HEK293 (cell line): ENCODE results near the gene RPS19.
A peak's percentile ranks its signal among the peaks of the same experiment; 100 is the strongest.

Experiments used
- CTCF ChIA-PET: fragments of 350-600 bp; formaldehyde crosslinking; extraction: SDS; loops from one replicate; lab custom pipeline; 2021; ENCODE audit warnings: antibody characterized with exemption; lab: Yijun Ruan, JAX
- POLR2A ChIA-PET: fragments of 300-600 bp; formaldehyde crosslinking; extraction: SDS; loops from one replicate; lab custom pipeline; 2020; ENCODE audit warnings: antibody characterized with exemption, inconsistent platforms; lab: Yijun Ruan, JAX
- H3K27ac ChIP-seq: fragments of 200-500 bp; sonication (Bioruptor generic); 2 replicates; pipeline ENCODE4 v1.5.1; 2014; ENCODE audit warnings: low read depth, low read length, control low read depth, inconsistent platforms; ENCODE audit errors: extremely low read depth
- H3K36me3 ChIP-seq, 2 experiments: fragments of 200-500 bp in 1 of 2; sonication (Bioruptor generic) in 1 of 2; 1 replicate in 1 of 2; 2 replicates in 1 of 2; pipeline ENCODE4 v1.5.1; 2014 to 2017; ENCODE audit warnings: inconsistent platforms in 2 of 2, low read length in 2 of 2; ENCODE audit not compliant: control insufficient read depth in 2 of 2, insufficient read depth in 1 of 2
- H3K4me1 ChIP-seq: fragments of 200-500 bp; sonication (Bioruptor generic); 2 replicates; pipeline ENCODE4 v1.5.1; 2014; ENCODE audit warnings: mild to moderate bottlenecking, low read length, inconsistent platforms; ENCODE audit not compliant: control insufficient read depth, insufficient read depth
- H3K4me3 ChIP-seq: 2 replicates; pipeline ENCODE4 v1.5.1; 2011; ENCODE audit warnings: low read depth, mild to moderate bottlenecking, control low read depth, low read length, moderate library complexity
- H3K9me3 ChIP-seq: fragments of 200-500 bp; sonication (Bioruptor generic); 2 replicates; pipeline ENCODE4 v1.5.1; 2014; ENCODE audit warnings: low read depth, low read length, inconsistent platforms; ENCODE audit not compliant: control insufficient read depth, insufficient read depth
- BCL11B ChIP-seq: fragments of 450-650 bp; formaldehyde crosslinking; IDR thresholded peaks from 2 replicates; pipeline ENCODE4 v1.5.1; 2016; ENCODE audit warnings: low read depth, missing biosample characterization, missing genetic modification characterization
- HOXA7 ChIP-seq: sonication (generic); formaldehyde crosslinking; IDR thresholded peaks from 2 replicates; pipeline ENCODE4 v1.8.1; 2022; ENCODE audit warnings: missing genetic modification reagents, borderline replicate concordance
- MEIS1 ChIP-seq: sonication (generic); formaldehyde crosslinking; IDR thresholded peaks from 2 replicates; pipeline ENCODE4 v1.8.1; 2022; ENCODE audit warnings: missing genetic modification reagents, mild to moderate bottlenecking, borderline replicate concordance
- MYNN ChIP-seq: fragments of 450-650 bp; formaldehyde crosslinking; IDR thresholded peaks from 2 replicates; pipeline ENCODE4 v1.5.1; 2016; ENCODE audit warnings: missing biosample characterization, missing genetic modification characterization, borderline replicate concordance
- YY1 ChIP-seq: fragments of 450-650 bp; formaldehyde crosslinking; IDR thresholded peaks from 2 replicates; pipeline ENCODE4 v1.5.1; 2018; ENCODE audit warnings: missing biosample characterization, missing genetic modification characterization
- ZBTB48 ChIP-seq: fragments of 450-650 bp; formaldehyde crosslinking; IDR thresholded peaks from 2 replicates; pipeline ENCODE4 v1.5.1; 2016; ENCODE audit warnings: missing biosample characterization, missing genetic modification characterization
- ZEB2 ChIP-seq: fragments of 450-650 bp; formaldehyde crosslinking; IDR thresholded peaks from 2 replicates; pipeline ENCODE4 v1.5.1; 2016; ENCODE audit warnings: missing biosample characterization, missing genetic modification characterization
- ZIC2 ChIP-seq: fragments of 450-650 bp; formaldehyde crosslinking; IDR thresholded peaks from 2 replicates; pipeline ENCODE4 v1.5.1; 2016; ENCODE audit warnings: missing biosample characterization, missing genetic modification characterization
- ZNF140 ChIP-seq: fragments of 450-650 bp; formaldehyde crosslinking; IDR thresholded peaks from 2 replicates; pipeline ENCODE4 v1.5.1; 2016; ENCODE audit warnings: missing biosample characterization, missing genetic modification characterization
- ZNF155 ChIP-seq: fragments of 450-650 bp; formaldehyde crosslinking; IDR thresholded peaks from 2 replicates; pipeline ENCODE4 v1.5.1; 2016; ENCODE audit warnings: missing biosample characterization, missing genetic modification characterization
- ZNF16 ChIP-seq: fragments of 450-650 bp; formaldehyde crosslinking; IDR thresholded peaks from 2 replicates; pipeline ENCODE4 v1.5.1; 2016; ENCODE audit warnings: low read depth, missing biosample characterization, missing genetic modification characterization
- ZNF174 ChIP-seq: fragments of 450-650 bp; formaldehyde crosslinking; IDR thresholded peaks from 2 replicates; pipeline ENCODE4 v1.5.0; 2017; ENCODE audit warnings: missing biosample characterization, mild to moderate bottlenecking, missing genetic modification characterization
- ZNF175 ChIP-seq: fragments of 450-650 bp; formaldehyde crosslinking; IDR thresholded peaks from 2 replicates; pipeline ENCODE4 v1.5.1; 2016; ENCODE audit warnings: missing biosample characterization, missing genetic modification characterization
- ZNF366 ChIP-seq: fragments of 450-650 bp; formaldehyde crosslinking; conservative IDR thresholded peaks from 2 replicates; pipeline ENCODE4 v1.5.1; 2016; ENCODE audit warnings: missing biosample characterization, missing genetic modification characterization
- ZNF416 ChIP-seq: fragments of 450-650 bp; formaldehyde crosslinking; IDR thresholded peaks from 2 replicates; pipeline ENCODE4 v1.5.1; 2016; ENCODE audit warnings: missing biosample characterization, missing genetic modification characterization
- ZNF48 ChIP-seq: fragments of 450-650 bp; formaldehyde crosslinking; IDR thresholded peaks from 2 replicates; pipeline ENCODE4 v1.5.1; 2016; ENCODE audit warnings: missing biosample characterization, missing genetic modification characterization
- ZNF514 ChIP-seq: fragments of 450-650 bp; formaldehyde crosslinking; IDR thresholded peaks from 2 replicates; pipeline ENCODE4 v1.5.1; 2016; ENCODE audit warnings: missing biosample characterization, missing genetic modification characterization
- ZNF521 ChIP-seq: fragments of 450-650 bp; formaldehyde crosslinking; IDR thresholded peaks from 2 replicates; pipeline ENCODE4 v1.5.1; 2017; ENCODE audit warnings: missing biosample characterization, mild to moderate bottlenecking, missing genetic modification characterization
- ZNF544 ChIP-seq: fragments of 450-650 bp; formaldehyde crosslinking; IDR thresholded peaks from 2 replicates; pipeline ENCODE4 v1.5.0; 2017; ENCODE audit warnings: missing biosample characterization, missing genetic modification characterization
- ZNF548 ChIP-seq: fragments of 450-650 bp; formaldehyde crosslinking; IDR thresholded peaks from 2 replicates; pipeline ENCODE4 v1.5.1; 2016; ENCODE audit warnings: missing biosample characterization, missing genetic modification characterization
- ZNF555 ChIP-seq: fragments of 450-650 bp; formaldehyde crosslinking; conservative IDR thresholded peaks from 2 replicates; pipeline ENCODE4 v1.5.1; 2017; ENCODE audit warnings: missing biosample characterization, mild to moderate bottlenecking, missing genetic modification characterization, inconsistent platforms
- ZNF623 ChIP-seq: fragments of 450-650 bp; formaldehyde crosslinking; IDR thresholded peaks from 2 replicates; pipeline ENCODE4 v1.5.1; 2016; ENCODE audit warnings: missing biosample characterization, missing genetic modification characterization
- ZNF658 ChIP-seq: fragments of 450-650 bp; formaldehyde crosslinking; IDR thresholded peaks from 2 replicates; pipeline ENCODE4; 2016; ENCODE audit warnings: missing biosample characterization, missing genetic modification characterization
- ZNF677 ChIP-seq: fragments of 450-650 bp; IDR thresholded peaks from 2 replicates; pipeline ENCODE4 v1.5.0; 2018; ENCODE audit warnings: missing biosample characterization, mild to moderate bottlenecking, missing genetic modification characterization, moderate library complexity
- ZNF747 ChIP-seq: fragments of 450-650 bp; formaldehyde crosslinking; IDR thresholded peaks from 2 replicates; pipeline ENCODE4 v1.5.1; 2016; ENCODE audit warnings: missing biosample characterization, missing genetic modification characterization
- TF ChIP-seq, protein P1 (sequence below): fragments of 450-650 bp; formaldehyde crosslinking; IDR thresholded peaks from 2 replicates; pipeline ENCODE4 v1.5.1; 2016; ENCODE audit warnings: missing biosample characterization, missing genetic modification characterization
- TF ChIP-seq, protein P2 (sequence below): fragments of 450-650 bp; formaldehyde crosslinking; IDR thresholded peaks from 2 replicates; pipeline ENCODE4 v1.5.0; 2017; ENCODE audit warnings: missing biosample characterization, missing genetic modification characterization, borderline replicate concordance
- TF ChIP-seq, protein P3 (sequence below): fragments of 450-650 bp; formaldehyde crosslinking; IDR thresholded peaks from 2 replicates; pipeline ENCODE4 v1.5.1; 2016; ENCODE audit warnings: missing biosample characterization, missing genetic modification characterization
- TF ChIP-seq, protein P4 (sequence below): fragments of 450-650 bp; formaldehyde crosslinking; IDR thresholded peaks from 2 replicates; pipeline ENCODE4 v1.5.1; 2017; ENCODE audit warnings: missing biosample characterization, missing genetic modification characterization

RPS19 gene

DNA sequence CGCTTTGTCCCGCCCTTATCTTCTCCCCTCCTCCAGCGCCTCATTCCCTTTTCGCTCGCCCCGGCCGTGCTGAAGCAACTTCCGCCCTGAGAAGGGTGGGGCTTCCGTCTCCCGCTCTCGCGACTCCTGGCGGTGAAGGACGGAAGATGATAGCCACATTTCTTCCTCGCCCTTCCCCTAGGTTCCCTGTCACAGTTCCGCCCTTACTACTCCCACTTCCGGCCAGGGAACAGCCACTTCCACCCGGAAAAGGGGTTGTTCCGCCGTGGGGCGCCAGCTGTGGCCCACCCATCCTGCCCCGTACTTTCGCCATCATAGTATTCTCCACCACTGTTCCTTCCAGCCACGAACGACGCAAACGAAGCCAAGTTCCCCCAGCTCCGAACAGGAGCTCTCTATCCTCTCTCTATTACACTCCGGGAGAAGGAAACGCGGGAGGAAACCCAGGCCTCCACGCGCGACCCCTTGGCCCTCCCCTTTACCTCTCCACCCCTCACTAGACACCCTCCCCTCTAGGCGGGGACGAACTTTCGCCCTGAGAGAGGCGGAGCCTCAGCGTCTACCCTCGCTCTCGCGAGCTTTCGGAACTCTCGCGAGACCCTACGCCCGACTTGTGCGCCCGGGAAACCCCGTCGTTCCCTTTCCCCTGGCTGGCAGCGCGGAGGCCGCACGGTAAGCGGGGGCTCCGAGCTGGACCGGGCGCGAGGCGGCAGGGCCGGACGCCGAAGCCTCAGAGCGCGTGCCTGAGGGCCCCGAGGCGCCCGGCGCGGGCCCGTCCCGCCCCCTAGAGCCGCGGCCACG is at the start of gene RPS19:
Gene RPS19, plus strand, starts transcription at position 638 of the 801 bp plus-strand sequence. CDS start 520 bp downstream, outside the sequence.
- Histone ChIP-seq H3K9me3 (no peaks in the 10 kb centered on the region), H3K36me3 (peaks cover 41 to 45% of the 10 kb centered on the region in 2 experiments), H3K4me3 (peak within 1 kb of the TSS; percentile 89), H3K4me1 (peaks cover 27% of the 10 kb centered on the region), H3K27ac (peak within 1 kb of the TSS; percentile 100)
- ChIA-PET CTCF (interaction anchor here (0.6 to 4.3 kb wide), 21 partner anchors 8 to 1402 kb away, joined by 3 to 34 read pairs (median 5); no protein-coding TSS in a partner anchor), POLR2A (interaction anchor here (0.5 to 3.9 kb wide), 35 partner anchors 10 to 1603 kb away, joined by 3 to 118 read pairs (median 5); partner anchors contain the start of genes ARHGEF1, B9D2, DEDD2 and DMAC2)
- TF ChIP-seq ZNF747 (tag by site-specific recombination) (no peak), ZEB2 (peak; percentile 98), ZNF155 (no peak), ZNF140 (tag by site-specific recombination) (no peak), MYNN (tag by site-specific recombination) (no peak), MEIS1 (CRISPR knock-in tag) (no peak), HOXA7 (CRISPR knock-in tag) (peak; percentile 65; the same call in 1 of the 2 replicates), ZNF175 (tag by site-specific recombination) (no peak), ZNF548 (tag by site-specific recombination) (no peak), ZNF16 (tag by site-specific recombination) (0 out of 2 replicates have a peak, but pooled peaks have one; percentile 17), YY1 (tag by site-specific recombination) (no peak; the same call in none of the 2 replicates), ZNF658 (tag by site-specific recombination) (no peak), ZNF544 (tag by site-specific recombination) (no peak), ZNF366 (tag by site-specific recombination) (peak; percentile 100), ZNF514 (tag by site-specific recombination) (no peak), ZNF521 (tag by site-specific recombination) (no peak), ZNF48 (tag by site-specific recombination) (no peak), ZNF623 (tag by site-specific recombination) (peak; percentile 37; the same call in 1 of the 2 replicates), ZNF174 (no peak), ZIC2 (tag by site-specific recombination) (peak; percentile 69), BCL11B (tag by site-specific recombination) (peak; percentile 99), ZNF677 (tag by site-specific recombination) (peak; percentile 73), ZBTB48 (tag by site-specific recombination) (peak; percentile 96), ZNF555 (tag by site-specific recombination) (no peak), ZNF416 (tag by site-specific recombination) (no peak)
- TF ChIP-seq, protein P1, sequence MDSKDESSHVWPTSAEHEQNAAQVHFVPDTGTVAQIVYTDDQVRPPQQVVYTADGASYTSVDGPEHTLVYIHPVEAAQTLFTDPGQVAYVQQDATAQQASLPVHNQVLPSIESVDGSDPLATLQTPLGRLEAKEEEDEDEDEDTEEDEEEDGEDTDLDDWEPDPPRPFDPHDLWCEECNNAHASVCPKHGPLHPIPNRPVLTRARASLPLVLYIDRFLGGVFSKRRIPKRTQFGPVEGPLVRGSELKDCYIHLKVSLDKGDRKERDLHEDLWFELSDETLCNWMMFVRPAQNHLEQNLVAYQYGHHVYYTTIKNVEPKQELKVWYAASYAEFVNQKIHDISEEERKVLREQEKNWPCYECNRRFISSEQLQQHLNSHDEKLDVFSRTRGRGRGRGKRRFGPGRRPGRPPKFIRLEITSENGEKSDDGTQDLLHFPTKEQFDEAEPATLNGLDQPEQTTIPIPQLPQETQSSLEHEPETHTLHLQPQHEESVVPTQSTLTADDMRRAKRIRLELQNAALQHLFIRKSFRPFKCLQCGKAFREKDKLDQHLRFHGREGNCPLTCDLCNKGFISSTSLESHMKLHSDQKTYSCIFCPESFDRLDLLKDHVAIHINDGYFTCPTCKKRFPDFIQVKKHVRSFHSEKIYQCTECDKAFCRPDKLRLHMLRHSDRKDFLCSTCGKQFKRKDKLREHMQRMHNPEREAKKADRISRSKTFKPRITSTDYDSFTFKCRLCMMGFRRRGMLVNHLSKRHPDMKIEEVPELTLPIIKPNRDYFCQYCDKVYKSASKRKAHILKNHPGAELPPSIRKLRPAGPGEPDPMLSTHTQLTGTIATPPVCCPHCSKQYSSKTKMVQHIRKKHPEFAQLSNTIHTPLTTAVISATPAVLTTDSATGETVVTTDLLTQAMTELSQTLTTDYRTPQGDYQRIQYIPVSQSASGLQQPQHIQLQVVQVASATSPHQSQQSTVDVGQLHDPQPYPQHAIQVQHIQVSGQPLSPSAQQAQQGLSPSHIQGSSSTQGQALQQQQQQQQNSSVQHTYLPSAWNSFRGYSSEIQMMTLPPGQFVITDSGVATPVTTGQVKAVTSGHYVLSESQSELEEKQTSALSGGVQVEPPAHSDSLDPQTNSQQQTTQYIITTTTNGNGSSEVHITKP (tag by site-specific recombination): peak; percentile 100
- TF ChIP-seq, protein P2, sequence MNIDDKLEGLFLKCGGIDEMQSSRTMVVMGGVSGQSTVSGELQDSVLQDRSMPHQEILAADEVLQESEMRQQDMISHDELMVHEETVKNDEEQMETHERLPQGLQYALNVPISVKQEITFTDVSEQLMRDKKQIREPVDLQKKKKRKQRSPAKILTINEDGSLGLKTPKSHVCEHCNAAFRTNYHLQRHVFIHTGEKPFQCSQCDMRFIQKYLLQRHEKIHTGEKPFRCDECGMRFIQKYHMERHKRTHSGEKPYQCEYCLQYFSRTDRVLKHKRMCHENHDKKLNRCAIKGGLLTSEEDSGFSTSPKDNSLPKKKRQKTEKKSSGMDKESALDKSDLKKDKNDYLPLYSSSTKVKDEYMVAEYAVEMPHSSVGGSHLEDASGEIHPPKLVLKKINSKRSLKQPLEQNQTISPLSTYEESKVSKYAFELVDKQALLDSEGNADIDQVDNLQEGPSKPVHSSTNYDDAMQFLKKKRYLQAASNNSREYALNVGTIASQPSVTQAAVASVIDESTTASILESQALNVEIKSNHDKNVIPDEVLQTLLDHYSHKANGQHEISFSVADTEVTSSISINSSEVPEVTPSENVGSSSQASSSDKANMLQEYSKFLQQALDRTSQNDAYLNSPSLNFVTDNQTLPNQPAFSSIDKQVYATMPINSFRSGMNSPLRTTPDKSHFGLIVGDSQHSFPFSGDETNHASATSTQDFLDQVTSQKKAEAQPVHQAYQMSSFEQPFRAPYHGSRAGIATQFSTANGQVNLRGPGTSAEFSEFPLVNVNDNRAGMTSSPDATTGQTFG (tag by site-specific recombination): no peak
- TF ChIP-seq, protein P3, sequence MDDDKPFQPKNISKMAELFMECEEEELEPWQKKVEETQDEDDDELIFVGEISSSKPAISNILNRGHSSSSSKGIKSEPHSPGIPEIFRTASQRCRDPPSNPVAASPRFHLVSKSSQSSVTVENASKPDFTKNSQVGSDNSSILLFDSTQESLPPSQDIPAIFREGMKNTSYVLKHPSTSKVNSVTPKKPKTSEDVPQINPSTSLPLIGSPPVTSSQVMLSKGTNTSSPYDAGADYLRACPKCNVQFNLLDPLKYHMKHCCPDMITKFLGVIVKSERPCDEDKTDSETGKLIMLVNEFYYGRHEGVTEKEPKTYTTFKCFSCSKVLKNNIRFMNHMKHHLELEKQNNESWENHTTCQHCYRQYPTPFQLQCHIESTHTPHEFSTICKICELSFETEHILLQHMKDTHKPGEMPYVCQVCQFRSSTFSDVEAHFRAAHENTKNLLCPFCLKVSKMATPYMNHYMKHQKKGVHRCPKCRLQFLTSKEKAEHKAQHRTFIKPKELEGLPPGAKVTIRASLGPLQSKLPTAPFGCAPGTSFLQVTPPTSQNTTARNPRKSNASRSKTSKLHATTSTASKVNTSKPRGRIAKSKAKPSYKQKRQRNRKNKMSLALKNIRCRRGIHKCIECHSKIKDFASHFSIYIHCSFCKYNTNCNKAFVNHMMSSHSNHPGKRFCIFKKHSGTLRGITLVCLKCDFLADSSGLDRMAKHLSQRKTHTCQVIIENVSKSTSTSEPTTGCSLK: no peak
- TF ChIP-seq, protein P4, sequence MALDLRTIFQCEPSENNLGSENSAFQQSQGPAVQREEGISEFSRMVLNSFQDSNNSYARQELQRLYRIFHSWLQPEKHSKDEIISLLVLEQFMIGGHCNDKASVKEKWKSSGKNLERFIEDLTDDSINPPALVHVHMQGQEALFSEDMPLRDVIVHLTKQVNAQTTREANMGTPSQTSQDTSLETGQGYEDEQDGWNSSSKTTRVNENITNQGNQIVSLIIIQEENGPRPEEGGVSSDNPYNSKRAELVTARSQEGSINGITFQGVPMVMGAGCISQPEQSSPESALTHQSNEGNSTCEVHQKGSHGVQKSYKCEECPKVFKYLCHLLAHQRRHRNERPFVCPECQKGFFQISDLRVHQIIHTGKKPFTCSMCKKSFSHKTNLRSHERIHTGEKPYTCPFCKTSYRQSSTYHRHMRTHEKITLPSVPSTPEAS (tag by site-specific recombination): peak; percentile 14
